Measurements from ENCODE around the gene MYMX. TPM values are rescaled to one million over a fixed set of nuclear protein-coding genes. Genes with fewer than 3 reads are reported as not detected.

The MYMX gene
- total RNA-seq, 1 experiment from 2014 or later, result not detected

GRCh38 chr6:44207966-44208365, 8.8 kb upstream of the MYMX start:
- intact Hi-C loops (cut with micrococcal nuclease), result no loop called here
- ChIA-PET CTCF (no interaction called here), RAD21 (ENCODE audit: low non-redundant PET in 1 of 2, low total read pairs in 2 of 2, uncharacterized antibody in 2 of 2, unreplicated experiment in 2 of 2) (no interaction called here), POLR2A (no interaction called here)
- H2AFZ ChIP-seq (ENCODE audit: low read depth, low read length, poor library complexity, severe bottlenecking), result no peak overlapping the region
- no peak overlapping the region for H3K4me3 ChIP-seq (replicated peaks in 1 of 2; ENCODE audit: low read depth in 1 of 2, low read length in 2 of 2)
- H3K9ac ChIP-seq (ENCODE audit: low read length), result no peak overlapping the region
- no peak for TF ChIP-seq CBX3 (IDR thresholded peaks at IDR 0.05; ENCODE audit: low read depth)
- TF ChIP-seq REST (IDR thresholded peaks at IDR 0.05; ENCODE audit: low read depth), result no peak
- no peak for TF ChIP-seq SP1 (IDR thresholded peaks at IDR 0.05; ENCODE audit: low read depth)
- TF ChIP-seq ZBTB33 (IDR thresholded peaks at IDR 0.05; ENCODE audit: extremely low read depth, insufficient replicate concordance, low read length), result no peak
- TF ChIP-seq ELF1 (IDR thresholded peaks at IDR 0.05; ENCODE audit: borderline replicate concordance, low read depth), result no peak
- TF ChIP-seq ZNF274 (IDR thresholded peaks at IDR 0.05; ENCODE audit: low read depth, low read length), result no peak
- no peak for TF ChIP-seq TCF7L2 (IDR thresholded peaks at IDR 0.05; ENCODE audit: borderline replicate concordance, extremely low read depth, insufficient read depth, insufficient read length)
- TF ChIP-seq CEBPB (IDR thresholded peaks at IDR 0.05; ENCODE audit: low read depth), result no peak
- no peak for TF ChIP-seq EZH2phosphoT487 (IDR thresholded peaks at IDR 0.05; ENCODE audit: borderline replicate concordance)
- no peak for TF ChIP-seq YY1 (IDR thresholded peaks at IDR 0.05; ENCODE audit: extremely low read depth, insufficient replicate concordance, low read depth, low read length)
- no peak for TF ChIP-seq MAX (IDR thresholded peaks at IDR 0.05)
- no peak for TF ChIP-seq CTCF (IDR thresholded peaks at IDR 0.05 in 2 of 3, conservative IDR thresholded peaks at IDR 0.05 in 1 of 3; ENCODE audit: borderline replicate concordance in 1 of 3, insufficient read depth in 1 of 3, low read depth in 2 of 3, low read length in 2 of 3)
- TF ChIP-seq ATF3 (IDR thresholded peaks at IDR 0.05), result no peak
- TF ChIP-seq ZFX (IDR thresholded peaks at IDR 0.05), result no peak
- no peak for TF ChIP-seq POLR2A (IDR thresholded peaks at IDR 0.05; ENCODE audit: borderline replicate concordance, extremely low read depth, insufficient read depth, insufficient read length)
- TF ChIP-seq POLR2AphosphoS5 (IDR thresholded peaks at IDR 0.05; ENCODE audit: low read depth, low read length), result no peak
- TF ChIP-seq EGR1 (IDR thresholded peaks at IDR 0.05; ENCODE audit: low read depth), result no peak
- no peaks in the 10 kb centered on the region for H3K9me2 ChIP-seq (ENCODE audit: insufficient read depth)
- no peaks in the 10 kb centered on the region for H3K9me3 ChIP-seq (ENCODE audit: control insufficient read depth in 1 of 2, insufficient read depth in 1 of 2, low read depth in 1 of 2, low read length in 2 of 2)
- H3K27ac ChIP-seq (ENCODE audit: low read depth, low read length), result no peak overlapping the region
- BruUV-seq (replicated peaks), result no TSS peak
- H3K36me3 ChIP-seq (ENCODE audit: control insufficient read depth in 1 of 2, insufficient read depth in 2 of 2, low read length in 2 of 2), result no peaks in the 10 kb centered on the region
- no peaks in the 10 kb centered on the region for H3K27me3 ChIP-seq (ENCODE audit: insufficient read depth, low read length)
- ATAC-seq, result no peak
- H3K79me2 ChIP-seq (ENCODE audit: insufficient read depth, low read length), result no peaks in the 10 kb centered on the region
- DNase-seq (ENCODE audit: low read depth, low spot score), result no peak
- no peaks in the 10 kb centered on the region for H4K20me1 ChIP-seq (ENCODE audit: insufficient read depth)
- H3K4me1 ChIP-seq (ENCODE audit: control insufficient read depth in 1 of 2, insufficient read depth in 2 of 2, low read length in 2 of 2), result peaks cover 0 to 6% of the 10 kb centered on the region in 2 experiments; a peak in 2 of 4 replicates
- no peak overlapping the region for H3K4me2 ChIP-seq (ENCODE audit: low read length)
